Measurements from ENCODE around the gene INPP4A.
"Not testable (repeated sequence)": the region's sequence is repeated elsewhere in the genome, so short reads cannot be mapped to it uniquely, and the experiment has no call there.

Gene INPP4A

GRCh38 chr2:98415719-98416248 is 28.9 kb upstream of the INPP4A start:
- H3K9me3 ChIP-seq (ENCODE audit: control insufficient read depth, low read length); H3K27ac ChIP-seq (ENCODE audit: low read depth, low read length, severe bottlenecking); H3K36me3 ChIP-seq (ENCODE audit: control insufficient read depth, insufficient read depth, low read length); H3K4me3 ChIP-seq (ENCODE audit: extremely low read depth, insufficient read depth, low read length, poor library complexity, severe bottlenecking); H3K4me1 ChIP-seq (ENCODE audit: control insufficient read depth, insufficient read depth, low read length, poor library complexity, severe bottlenecking): not testable (repeated sequence)
- WGBS, 2 experiments (ENCODE audit: insufficient coverage in 2 of 2): 95 to 100% methylated on average over 2 to 6 of the region's 9 CpGs

- Histone ChIP-seq H3K36me3 (ENCODE audit: control insufficient read depth, insufficient read depth, low read length) (no peaks in the 10 kb centered on the region), H3K4me3 (ENCODE audit: extremely low read depth, insufficient read depth, low read length, poor library complexity, severe bottlenecking) (no peak overlapping the region), H3K27ac (ENCODE audit: low read depth, low read length, severe bottlenecking) (no peak overlapping the region), H3K9me3 (ENCODE audit: control insufficient read depth, low read length) (peaks cover 8% of the 10 kb centered on the region), H3K4me1 (ENCODE audit: control insufficient read depth, insufficient read depth, low read length, poor library complexity, severe bottlenecking) (no peaks in the 10 kb centered on the region)
- WGBS, 2 experiments (ENCODE audit: insufficient coverage in 2 of 2): no CpG with 5 or more reads among the region's 2 CpGs
Measured at GRCh38 chr2:98416383-98417159, 28.1 kb upstream of the INPP4A start.

GRCh38 chr2:98419544-98419943 is 25.1 kb upstream of the INPP4A start:
- 71 to 86% methylated on average over 1 of the region's 2 CpGs for WGBS, 2 experiments (ENCODE audit: insufficient coverage in 2 of 2)

GRCh38 chr2:98419977-98420725 is 24.5 kb upstream of the INPP4A start:
- H3K4me1 ChIP-seq (ENCODE audit: control insufficient read depth, insufficient read depth, low read length, poor library complexity, severe bottlenecking): no peaks in the 10 kb centered on the region
- H3K27ac ChIP-seq (ENCODE audit: low read depth, low read length, severe bottlenecking): no peak overlapping the region
- 79 to 90% methylated on average over 4 to 5 of the region's 6 CpGs for WGBS, 2 experiments (ENCODE audit: insufficient coverage in 2 of 2)
- peaks cover under 1% of the 10 kb centered on the region for H3K9me3 ChIP-seq (ENCODE audit: control insufficient read depth, low read length)
- no peak overlapping the region for H3K4me3 ChIP-seq (ENCODE audit: extremely low read depth, insufficient read depth, low read length, poor library complexity, severe bottlenecking)
- no peaks in the 10 kb centered on the region for H3K36me3 ChIP-seq (ENCODE audit: control insufficient read depth, insufficient read depth, low read length)

More at GRCh38 chr2:98419544-98419943, 25.1 kb upstream of the INPP4A start:
- H3K27ac ChIP-seq (ENCODE audit: low read depth, low read length, severe bottlenecking): no peak overlapping the region
- H3K4me1 ChIP-seq (ENCODE audit: control insufficient read depth, insufficient read depth, low read length, poor library complexity, severe bottlenecking): no peaks in the 10 kb centered on the region
- H3K4me3 ChIP-seq (ENCODE audit: extremely low read depth, insufficient read depth, low read length, poor library complexity, severe bottlenecking): no peak overlapping the region
- H3K9me3 ChIP-seq (ENCODE audit: control insufficient read depth, low read length): peaks cover 7% of the 10 kb centered on the region
- no peaks in the 10 kb centered on the region for H3K36me3 ChIP-seq (ENCODE audit: control insufficient read depth, insufficient read depth, low read length)

GRCh38 chr2:98422449-98422848 is 22.2 kb upstream of the INPP4A start:
- Histone ChIP-seq H3K36me3 (ENCODE audit: control insufficient read depth, insufficient read depth, low read length) (no peaks in the 10 kb centered on the region), H3K4me1 (ENCODE audit: control insufficient read depth, insufficient read depth, low read length, poor library complexity, severe bottlenecking) (no peaks in the 10 kb centered on the region), H3K4me3 (ENCODE audit: extremely low read depth, insufficient read depth, low read length, poor library complexity, severe bottlenecking) (no peak overlapping the region), H3K27ac (ENCODE audit: low read depth, low read length, severe bottlenecking) (no peak overlapping the region), H3K9me3 (ENCODE audit: control insufficient read depth, low read length) (no peaks in the 10 kb centered on the region)

- no peaks in the 10 kb centered on the region for H3K9me3 ChIP-seq (ENCODE audit: control insufficient read depth, low read length)
- H3K27ac ChIP-seq (ENCODE audit: low read depth, low read length, severe bottlenecking): no peak overlapping the region
- H3K4me1 ChIP-seq (ENCODE audit: control insufficient read depth, insufficient read depth, low read length, poor library complexity, severe bottlenecking): no peaks in the 10 kb centered on the region
- H3K4me3 ChIP-seq (ENCODE audit: extremely low read depth, insufficient read depth, low read length, poor library complexity, severe bottlenecking): no peak overlapping the region
- no peaks in the 10 kb centered on the region for H3K36me3 ChIP-seq (ENCODE audit: control insufficient read depth, insufficient read depth, low read length)
- WGBS, 2 experiments (ENCODE audit: insufficient coverage in 2 of 2): 89 to 100% methylated on average over 1 to 4 of the region's 5 CpGs
Measured at GRCh38 chr2:98426771-98427170, 17.9 kb upstream of the INPP4A start.

- no peak overlapping the region for H3K27ac ChIP-seq (ENCODE audit: low read depth, low read length, severe bottlenecking)
- no peaks in the 10 kb centered on the region for H3K4me1 ChIP-seq (ENCODE audit: control insufficient read depth, insufficient read depth, low read length, poor library complexity, severe bottlenecking)
- no peak overlapping the region for H3K4me3 ChIP-seq (ENCODE audit: extremely low read depth, insufficient read depth, low read length, poor library complexity, severe bottlenecking)
- H3K9me3 ChIP-seq (ENCODE audit: control insufficient read depth, low read length): no peaks in the 10 kb centered on the region
- no peaks in the 10 kb centered on the region for H3K36me3 ChIP-seq (ENCODE audit: control insufficient read depth, insufficient read depth, low read length)
Measured at GRCh38 chr2:98432145-98432544, 12.5 kb upstream of the INPP4A start.

- no peaks in the 10 kb centered on the region for H3K36me3 ChIP-seq (ENCODE audit: control insufficient read depth, insufficient read depth, low read length)
- H3K27ac ChIP-seq (ENCODE audit: low read depth, low read length, severe bottlenecking): no peak overlapping the region
- H3K4me1 ChIP-seq (ENCODE audit: control insufficient read depth, insufficient read depth, low read length, poor library complexity, severe bottlenecking): no peaks in the 10 kb centered on the region
- no peaks in the 10 kb centered on the region for H3K9me3 ChIP-seq (ENCODE audit: control insufficient read depth, low read length)
- 90% methylated on average over 1 of the region's 2 CpGs; no CpG with 5 or more reads in 1 of the 2 experiments for WGBS, 2 experiments (ENCODE audit: insufficient coverage in 2 of 2)
- no peak overlapping the region for H3K4me3 ChIP-seq (ENCODE audit: extremely low read depth, insufficient read depth, low read length, poor library complexity, severe bottlenecking)
Measured at GRCh38 chr2:98433363-98433964, 11.2 kb upstream of the INPP4A start.

- H3K4me3 ChIP-seq (ENCODE audit: extremely low read depth, insufficient read depth, low read length, poor library complexity, severe bottlenecking): no peak overlapping the region
- H3K4me1 ChIP-seq (ENCODE audit: control insufficient read depth, insufficient read depth, low read length, poor library complexity, severe bottlenecking): no peaks in the 10 kb centered on the region
- WGBS, 2 experiments (ENCODE audit: insufficient coverage in 2 of 2): 83 to 100% methylated on average over 1 to 2 of the region's 3 CpGs
- no peaks in the 10 kb centered on the region for H3K36me3 ChIP-seq (ENCODE audit: control insufficient read depth, insufficient read depth, low read length)
- H3K27ac ChIP-seq (ENCODE audit: low read depth, low read length, severe bottlenecking): no peak overlapping the region
- H3K9me3 ChIP-seq (ENCODE audit: control insufficient read depth, low read length): no peaks in the 10 kb centered on the region
Measured at GRCh38 chr2:98434492-98434891, 10.2 kb upstream of the INPP4A start.

- H3K9me3 ChIP-seq (ENCODE audit: control insufficient read depth, low read length); H3K36me3 ChIP-seq (ENCODE audit: control insufficient read depth, insufficient read depth, low read length); H3K4me1 ChIP-seq (ENCODE audit: control insufficient read depth, insufficient read depth, low read length, poor library complexity, severe bottlenecking); H3K27ac ChIP-seq (ENCODE audit: low read depth, low read length, severe bottlenecking); H3K4me3 ChIP-seq (ENCODE audit: extremely low read depth, insufficient read depth, low read length, poor library complexity, severe bottlenecking): not testable (repeated sequence)
- 88 to 90% methylated on average over 3 of the region's 4 CpGs for WGBS, 2 experiments (ENCODE audit: insufficient coverage in 2 of 2)
Measured at GRCh38 chr2:98435670-98436069, 9.0 kb upstream of the INPP4A start.

All from mesodermal cell (in vitro differentiated cells).